Measurements from ENCODE around the gene HMGCL. TPM values are rescaled to one million over a fixed set of nuclear protein-coding genes. Genes with fewer than 3 reads are reported as not detected.

The HMGCL gene
- total RNA-seq, 1 experiment from 2014 or later = 30.8 TPM

DNA sequence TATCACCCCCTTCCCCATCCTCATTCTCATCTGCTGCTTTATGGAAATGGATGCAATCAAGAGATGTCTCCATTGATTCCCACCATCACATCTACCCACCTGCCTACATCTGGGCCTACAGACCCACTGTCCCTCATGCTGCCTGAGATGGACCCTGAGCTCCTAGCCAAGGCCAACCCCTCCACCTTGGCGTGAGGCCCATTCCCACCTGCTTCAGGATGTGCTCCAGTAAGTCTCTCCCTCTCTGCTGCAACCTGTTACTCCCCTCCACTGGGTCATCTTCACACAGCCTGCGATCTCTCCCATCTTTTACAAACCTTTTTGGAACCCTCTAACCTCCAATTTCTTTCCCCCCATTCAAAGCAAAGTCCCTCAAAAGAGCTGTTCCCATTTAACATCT is 20.2 kb downstream of the HMGCL start:
- intact Hi-C loops (cut with micrococcal nuclease; ENCODE audit: unreplicated experiment) = no loop called here
- Histone ChIP-seq H3K4me3 (ENCODE audit: low read depth in 2 of 2, low read length in 2 of 2) (no peak overlapping the region), H3K9me3 (ENCODE audit: control insufficient read depth, insufficient read depth, low read depth, low read length) (no peaks in the 10 kb centered on the region), H3K36me3 (ENCODE audit: control insufficient read depth, insufficient read depth, low read length) (peaks cover 3% of the 10 kb centered on the region; the same call in 1 of the 2 replicates), H3K27me3 (ENCODE audit: control insufficient read depth, insufficient read depth, low read length) (no peaks in the 10 kb centered on the region), H3K27ac (ENCODE audit: low read length) (no peak overlapping the region), H3K4me1 (ENCODE audit: control insufficient read depth, insufficient read depth, low read length) (peaks cover 9% of the 10 kb centered on the region)
- POLR2A ChIA-PET = no interaction called here
- DNase-seq (ENCODE audit: low read depth, low spot score) (no peak), ATAC-seq (no peak)
- BruUV-seq (replicated peaks) = no TSS peak
- in situ Hi-C loops (cut with HindIII; ENCODE audit: low pct_unique_long_range_greater_than_20kb, low sequenced_read_pairs) = no loop called here
- TF ChIP-seq SIN3A (IDR thresholded peaks at IDR 0.05; ENCODE audit: borderline replicate concordance, insufficient read depth, low read depth, low read length) (no peak), TCF7L2 (IDR thresholded peaks at IDR 0.05; ENCODE audit: low read depth, low read length) (no peak)
- TF ChIP-seq, protein P1, sequence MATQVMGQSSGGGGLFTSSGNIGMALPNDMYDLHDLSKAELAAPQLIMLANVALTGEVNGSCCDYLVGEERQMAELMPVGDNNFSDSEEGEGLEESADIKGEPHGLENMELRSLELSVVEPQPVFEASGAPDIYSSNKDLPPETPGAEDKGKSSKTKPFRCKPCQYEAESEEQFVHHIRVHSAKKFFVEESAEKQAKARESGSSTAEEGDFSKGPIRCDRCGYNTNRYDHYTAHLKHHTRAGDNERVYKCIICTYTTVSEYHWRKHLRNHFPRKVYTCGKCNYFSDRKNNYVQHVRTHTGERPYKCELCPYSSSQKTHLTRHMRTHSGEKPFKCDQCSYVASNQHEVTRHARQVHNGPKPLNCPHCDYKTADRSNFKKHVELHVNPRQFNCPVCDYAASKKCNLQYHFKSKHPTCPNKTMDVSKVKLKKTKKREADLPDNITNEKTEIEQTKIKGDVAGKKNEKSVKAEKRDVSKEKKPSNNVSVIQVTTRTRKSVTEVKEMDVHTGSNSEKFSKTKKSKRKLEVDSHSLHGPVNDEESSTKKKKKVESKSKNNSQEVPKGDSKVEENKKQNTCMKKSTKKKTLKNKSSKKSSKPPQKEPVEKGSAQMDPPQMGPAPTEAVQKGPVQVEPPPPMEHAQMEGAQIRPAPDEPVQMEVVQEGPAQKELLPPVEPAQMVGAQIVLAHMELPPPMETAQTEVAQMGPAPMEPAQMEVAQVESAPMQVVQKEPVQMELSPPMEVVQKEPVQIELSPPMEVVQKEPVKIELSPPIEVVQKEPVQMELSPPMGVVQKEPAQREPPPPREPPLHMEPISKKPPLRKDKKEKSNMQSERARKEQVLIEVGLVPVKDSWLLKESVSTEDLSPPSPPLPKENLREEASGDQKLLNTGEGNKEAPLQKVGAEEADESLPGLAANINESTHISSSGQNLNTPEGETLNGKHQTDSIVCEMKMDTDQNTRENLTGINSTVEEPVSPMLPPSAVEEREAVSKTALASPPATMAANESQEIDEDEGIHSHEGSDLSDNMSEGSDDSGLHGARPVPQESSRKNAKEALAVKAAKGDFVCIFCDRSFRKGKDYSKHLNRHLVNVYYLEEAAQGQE (IDR thresholded peaks at IDR 0.05; ENCODE audit: insufficient read depth in 1 of 2, low read depth in 2 of 2, low read length in 1 of 2) = no peak
- TF ChIP-seq, protein P2, sequence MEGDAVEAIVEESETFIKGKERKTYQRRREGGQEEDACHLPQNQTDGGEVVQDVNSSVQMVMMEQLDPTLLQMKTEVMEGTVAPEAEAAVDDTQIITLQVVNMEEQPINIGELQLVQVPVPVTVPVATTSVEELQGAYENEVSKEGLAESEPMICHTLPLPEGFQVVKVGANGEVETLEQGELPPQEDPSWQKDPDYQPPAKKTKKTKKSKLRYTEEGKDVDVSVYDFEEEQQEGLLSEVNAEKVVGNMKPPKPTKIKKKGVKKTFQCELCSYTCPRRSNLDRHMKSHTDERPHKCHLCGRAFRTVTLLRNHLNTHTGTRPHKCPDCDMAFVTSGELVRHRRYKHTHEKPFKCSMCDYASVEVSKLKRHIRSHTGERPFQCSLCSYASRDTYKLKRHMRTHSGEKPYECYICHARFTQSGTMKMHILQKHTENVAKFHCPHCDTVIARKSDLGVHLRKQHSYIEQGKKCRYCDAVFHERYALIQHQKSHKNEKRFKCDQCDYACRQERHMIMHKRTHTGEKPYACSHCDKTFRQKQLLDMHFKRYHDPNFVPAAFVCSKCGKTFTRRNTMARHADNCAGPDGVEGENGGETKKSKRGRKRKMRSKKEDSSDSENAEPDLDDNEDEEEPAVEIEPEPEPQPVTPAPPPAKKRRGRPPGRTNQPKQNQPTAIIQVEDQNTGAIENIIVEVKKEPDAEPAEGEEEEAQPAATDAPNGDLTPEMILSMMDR (IDR thresholded peaks at IDR 0.05) = no peak
- CTCF ChIA-PET = no interaction called here

DNA sequence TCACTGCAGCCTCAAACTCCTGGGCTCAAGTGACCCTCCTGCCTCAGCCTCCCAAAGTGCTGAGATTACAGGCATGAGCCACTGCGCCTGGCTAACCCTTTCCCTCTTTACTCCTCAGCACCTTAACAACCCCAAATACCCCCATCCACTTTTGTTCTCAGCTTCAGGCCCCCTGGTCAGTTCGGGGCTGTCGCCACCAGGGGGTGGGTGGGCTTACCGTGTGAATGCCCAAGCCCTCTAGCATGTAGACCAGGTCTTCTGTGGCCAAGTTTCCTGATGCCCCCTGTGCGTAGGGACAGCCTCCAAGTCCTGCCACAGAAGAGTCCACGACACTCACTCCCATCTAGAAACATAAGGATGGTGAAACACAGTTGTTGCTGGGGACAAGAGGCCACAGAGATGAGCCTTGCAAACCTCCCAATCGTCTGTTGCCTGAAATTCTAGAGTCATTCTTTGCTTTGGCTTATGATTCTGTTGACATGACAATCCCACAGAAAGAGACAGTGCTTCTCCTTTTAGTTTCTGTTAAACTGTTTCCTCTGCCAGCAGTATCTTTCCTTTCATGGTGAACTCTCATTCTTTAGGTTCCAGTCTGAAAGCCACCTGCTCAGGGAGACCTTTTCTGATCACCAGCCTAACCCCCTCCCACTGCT is 20.9 kb downstream of the HMGCL start:
- no peak overlapping the region for H3K4me3 ChIP-seq (ENCODE audit: low read depth in 2 of 2, low read length in 2 of 2)
- peaks cover 14% of the 10 kb centered on the region for H3K4me1 ChIP-seq (ENCODE audit: control insufficient read depth, insufficient read depth, low read length)
- TF ChIP-seq, protein P2 (IDR thresholded peaks at IDR 0.05) = no peak; the same call in 1 of the 2 replicates
- TF ChIP-seq, protein P1 (IDR thresholded peaks at IDR 0.05; ENCODE audit: insufficient read depth in 1 of 2, low read depth in 2 of 2, low read length in 1 of 2) = no peak
- no peak for TF ChIP-seq POLR2AphosphoS5 (IDR thresholded peaks at IDR 0.05; ENCODE audit: low read depth, low read length)
- TF ChIP-seq SIN3A (IDR thresholded peaks at IDR 0.05; ENCODE audit: borderline replicate concordance, insufficient read depth, low read depth, low read length) = no peak
- TF ChIP-seq TCF7L2 (IDR thresholded peaks at IDR 0.05; ENCODE audit: low read depth, low read length) = no peak
- ATAC-seq (no peak), DNase-seq (ENCODE audit: low read depth, low spot score) (no peak)
- H3K36me3 ChIP-seq (ENCODE audit: control insufficient read depth, insufficient read depth, low read length) = peaks cover 5% of the 10 kb centered on the region; the same call in 1 of the 2 replicates
- in situ Hi-C loops (cut with HindIII; ENCODE audit: low pct_unique_long_range_greater_than_20kb, low sequenced_read_pairs) (no loop called here), intact Hi-C loops (cut with micrococcal nuclease; ENCODE audit: unreplicated experiment) (no loop called here)
- no peaks in the 10 kb centered on the region for H3K27me3 ChIP-seq (ENCODE audit: control insufficient read depth, insufficient read depth, low read length)
- POLR2A ChIA-PET = no interaction called here
- CTCF ChIA-PET = no interaction called here
- H3K9me3 ChIP-seq (ENCODE audit: control insufficient read depth, insufficient read depth, low read depth, low read length) = no peaks in the 10 kb centered on the region
- no peak overlapping the region for H3K27ac ChIP-seq (ENCODE audit: low read length)
- BruUV-seq (replicated peaks) = no TSS peak
